Activated naive CD8-positive, alpha-beta T cell treated with anti-CD3 and anti-CD28 coated beads, Interleukin-2, amount 10 ng/mL, durations not matched to agents 7 days and 5 days (primary cell): Measurements from ENCODE around the gene CSRP1. TPM values are rescaled to one million over a fixed set of nuclear protein-coding genes. Genes with fewer than 3 reads are reported as not detected.

ENCODE experiments used
- ATAC-seq: fragments of 150-1000 bp; cut with Tn5 transposase; one replicate; pipeline ENCODE4 v1.10.0; 2021; ENCODE audit warnings: low read depth, moderate library complexity
- POLR2A ChIA-PET: fragments of 350-600 bp; sonication (Branson Sonifier 250); formaldehyde crosslinking; loops from one replicate; lab custom pipeline; 2021; ENCODE audit warnings: antibody characterized with exemption; lab: Charles Lee
- DNase-seq: peaks from one replicate; pipeline ENCODE4 v3.0.0; 2021
- H3K27ac Mint-ChIP-seq: one replicate; pipeline ENCODE4 v1.8.0; 2022; ENCODE audit warnings: mild to moderate bottlenecking, mixed read lengths
- H3K27me3 Mint-ChIP-seq: one replicate; pipeline ENCODE4 v1.8.0; 2022; ENCODE audit warnings: mild to moderate bottlenecking, moderate library complexity, mixed read lengths
- H3K36me3 Mint-ChIP-seq: one replicate; pipeline ENCODE4 v1.8.0; 2021; ENCODE audit warnings: mild to moderate bottlenecking, mixed read lengths
- H3K4me1 Mint-ChIP-seq: one replicate; pipeline ENCODE4 v1.8.0; 2021; ENCODE audit warnings: mixed read lengths
- H3K4me3 Mint-ChIP-seq: one replicate; pipeline ENCODE4 v1.8.0; 2022; ENCODE audit warnings: mild to moderate bottlenecking, moderate library complexity, mixed read lengths
- H3K9me3 Mint-ChIP-seq: one replicate; pipeline ENCODE4 v1.8.0; 2021; ENCODE audit warnings: mixed read lengths
- total RNA-seq, 2 experiments: library from RNA; stranded (reverse); gene quantifications; one replicate each; pipeline ENCODE4 v1.2.3, GENCODE V29; 2021

The CSRP1 gene
- total RNA-seq, 2 experiments from 2014 or later, result 61.2 to 66.0 TPM

GRCh38 chr1:201513498-201514243 is 6.7 kb upstream of the CSRP1 start:
- Mint-ChIP-seq H3K9me3 (no peaks in the 10 kb centered on the region), H3K27me3 (no peaks in the 10 kb centered on the region), H3K27ac (no peak overlapping the region), H3K36me3 (peaks cover 2% of the 10 kb centered on the region), H3K4me1 (peaks cover 28% of the 10 kb centered on the region), H3K4me3 (no peak overlapping the region)
- POLR2A ChIA-PET, result interaction anchor here (0.8 to 3.2 kb wide), 4 partner anchors 30 to 66 kb away, joined by 4 to 18 read pairs (median 5); no protein-coding TSS in a partner anchor
- no peak for DNase-seq
- no peak for ATAC-seq

GRCh38 chr1:201511941-201512539 is 5.1 kb upstream of the CSRP1 start:
- peaks cover 2% of the 10 kb centered on the region for H3K36me3 Mint-ChIP-seq
- H3K27ac Mint-ChIP-seq, result no peak overlapping the region
- H3K4me1 Mint-ChIP-seq, result peaks cover 38% of the 10 kb centered on the region
- POLR2A ChIA-PET, result interaction anchor here (0.5 to 3.2 kb wide), 3 partner anchors 30 to 868 kb away, joined by 5 to 18 read pairs (median 6); no protein-coding TSS in a partner anchor
- ATAC-seq (no peak), DNase-seq (no peak)
- H3K27me3 Mint-ChIP-seq, result no peaks in the 10 kb centered on the region
- no peak overlapping the region for H3K4me3 Mint-ChIP-seq
- H3K9me3 Mint-ChIP-seq, result no peaks in the 10 kb centered on the region

- POLR2A ChIA-PET, result interaction anchor here (3.2 kb wide), 1 partner anchor 30 kb away, joined by 18 read pairs; no protein-coding TSS in a partner anchor
- H3K4me1 Mint-ChIP-seq, result peaks cover 37% of the 10 kb centered on the region
Measured at GRCh38 chr1:201511396-201511940, 4.5 kb upstream of the CSRP1 start.

GRCh38 chr1:201510734-201511133 is 3.8 kb upstream of the CSRP1 start:
- H3K27ac Mint-ChIP-seq, result no peak overlapping the region
- no peak for ATAC-seq
- POLR2A ChIA-PET, result interaction anchor here (0.8 kb wide), 1 partner anchor 30 kb away, joined by 3 read pairs; no protein-coding TSS in a partner anchor
- no peaks in the 10 kb centered on the region for H3K27me3 Mint-ChIP-seq
- no peak overlapping the region for H3K4me3 Mint-ChIP-seq
- no peak for DNase-seq
- H3K36me3 Mint-ChIP-seq, result peaks cover 2% of the 10 kb centered on the region
- H3K9me3 Mint-ChIP-seq, result no peaks in the 10 kb centered on the region
- H3K4me1 Mint-ChIP-seq, result peaks cover 35% of the 10 kb centered on the region

More at GRCh38 chr1:201511396-201511940, 4.5 kb upstream of the CSRP1 start:
- no peak for ATAC-seq
- Mint-ChIP-seq H3K27me3 (no peaks in the 10 kb centered on the region), H3K36me3 (peaks cover 2% of the 10 kb centered on the region), H3K27ac (no peak overlapping the region), H3K9me3 (no peaks in the 10 kb centered on the region), H3K4me3 (no peak overlapping the region)
- DNase-seq, result no peak

GRCh38 chr1:201509601-201510374 is 2.9 kb upstream of the CSRP1 start:
- H3K4me1 Mint-ChIP-seq, result peaks cover 44% of the 10 kb centered on the region
- no peak overlapping the region for H3K27ac Mint-ChIP-seq
- H3K27me3 Mint-ChIP-seq, result no peaks in the 10 kb centered on the region

GRCh38 chr1:201508809-201509208 is 1.9 kb upstream of the CSRP1 start:
- POLR2A ChIA-PET, result interaction anchor here (2.9 kb wide), 1 partner anchor 27 kb away, joined by 17 read pairs; no protein-coding TSS in a partner anchor
- H3K4me1 Mint-ChIP-seq, result peaks cover 44% of the 10 kb centered on the region
- no peak overlapping the region for H3K27ac Mint-ChIP-seq

More at GRCh38 chr1:201509601-201510374, 2.9 kb upstream of the CSRP1 start:
- H3K9me3 Mint-ChIP-seq, result no peaks in the 10 kb centered on the region
- H3K4me3 Mint-ChIP-seq, result no peak overlapping the region
- POLR2A ChIA-PET, result interaction anchor here (0.8 kb wide), 1 partner anchor 29 kb away, joined by 3 read pairs; no protein-coding TSS in a partner anchor
- no peak for ATAC-seq
- DNase-seq, result no peak
- peaks cover 2% of the 10 kb centered on the region for H3K36me3 Mint-ChIP-seq

GRCh38 chr1:201507360-201507675 is 395 bp upstream of the CSRP1 start:
- POLR2A ChIA-PET, result interaction anchor here (1.2 to 2.9 kb wide), 4 partner anchors 12 to 59 kb away, joined by 4 to 17 read pairs (median 6); partner anchors contain the start of gene PHLDA3
- DNase-seq (no peak), ATAC-seq (peak; percentile 14)
- H3K36me3 Mint-ChIP-seq, result peaks cover 4% of the 10 kb centered on the region
- peak overlapping the region; percentile 83 for H3K4me3 Mint-ChIP-seq
- H3K4me1 Mint-ChIP-seq, result peaks cover 47% of the 10 kb centered on the region
- H3K27me3 Mint-ChIP-seq, result no peaks in the 10 kb centered on the region
- peak overlapping the region; percentile 88 for H3K27ac Mint-ChIP-seq
- no peaks in the 10 kb centered on the region for H3K9me3 Mint-ChIP-seq

More at GRCh38 chr1:201508809-201509208, 1.9 kb upstream of the CSRP1 start:
- DNase-seq (no peak), ATAC-seq (no peak)
- Mint-ChIP-seq H3K4me3 (no peak overlapping the region), H3K36me3 (peaks cover 2% of the 10 kb centered on the region), H3K9me3 (no peaks in the 10 kb centered on the region), H3K27me3 (no peaks in the 10 kb centered on the region)

- peak overlapping the region; percentile 87 for H3K27ac Mint-ChIP-seq
- DNase-seq (no peak), ATAC-seq (no peak)
- H3K4me1 Mint-ChIP-seq, result peaks cover 45% of the 10 kb centered on the region
- H3K36me3 Mint-ChIP-seq, result peaks cover 4% of the 10 kb centered on the region
- no peaks in the 10 kb centered on the region for H3K9me3 Mint-ChIP-seq
- peak overlapping the region; percentile 94 for H3K4me3 Mint-ChIP-seq
- H3K27me3 Mint-ChIP-seq, result no peaks in the 10 kb centered on the region
- POLR2A ChIA-PET, result interaction anchor here (1.0 to 2.9 kb wide), 3 partner anchors 16 to 37 kb away, joined by 4 to 17 read pairs (median 7); partner anchors contain the start of gene PHLDA3
Measured at GRCh38 chr1:201506092-201506491, 831 bp downstream of the CSRP1 start.

GRCh38 chr1:201505503-201505890 is 1.4 kb downstream of the CSRP1 start:
- H3K27ac Mint-ChIP-seq, result peak overlapping the region; percentile 37
- ATAC-seq, result no peak
- H3K9me3 Mint-ChIP-seq, result no peaks in the 10 kb centered on the region
- POLR2A ChIA-PET, result interaction anchor here (1.0 kb wide), 1 partner anchor 16 kb away, joined by 4 read pairs; no protein-coding TSS in a partner anchor
- peak overlapping the region; percentile 94 for H3K4me3 Mint-ChIP-seq
- H3K4me1 Mint-ChIP-seq, result peaks cover 43% of the 10 kb centered on the region
- peaks cover 4% of the 10 kb centered on the region for H3K36me3 Mint-ChIP-seq
- no peak for DNase-seq
- H3K27me3 Mint-ChIP-seq, result no peaks in the 10 kb centered on the region

- ATAC-seq, result no peak
- Mint-ChIP-seq H3K4me3 (peak overlapping the region; percentile 94), H3K27me3 (no peaks in the 10 kb centered on the region), H3K27ac (peak overlapping the region; percentile 61), H3K4me1 (peaks cover 41% of the 10 kb centered on the region), H3K36me3 (peaks cover 2% of the 10 kb centered on the region), H3K9me3 (no peaks in the 10 kb centered on the region)
- DNase-seq, result no peak
- POLR2A ChIA-PET, result no interaction called here
Measured at GRCh38 chr1:201504799-201505502, 2.0 kb downstream of the CSRP1 start.

GRCh38 chr1:201504179-201504631 is 2.7 kb downstream of the CSRP1 start:
- Mint-ChIP-seq H3K9me3 (no peaks in the 10 kb centered on the region), H3K4me3 (no peak overlapping the region), H3K27ac (no peak overlapping the region), H3K36me3 (peaks cover 2% of the 10 kb centered on the region), H3K27me3 (no peaks in the 10 kb centered on the region), H3K4me1 (peaks cover 33% of the 10 kb centered on the region)
- DNase-seq (no peak), ATAC-seq (no peak)
- POLR2A ChIA-PET, result interaction anchor here (0.9 kb wide), 1 partner anchor 22 kb away, joined by 3 read pairs; no protein-coding TSS in a partner anchor
